Measurements from ENCODE around the gene SLFNL1. TPM values are rescaled to one million over a fixed set of nuclear protein-coding genes. Genes with fewer than 3 reads are reported as not detected.
A peak's percentile ranks its signal among the peaks of the same experiment; 100 is the strongest.

The SLFNL1 gene
- total RNA-seq, 2 experiments from 2014 or later = 0.49 to 0.82 TPM

DNA sequence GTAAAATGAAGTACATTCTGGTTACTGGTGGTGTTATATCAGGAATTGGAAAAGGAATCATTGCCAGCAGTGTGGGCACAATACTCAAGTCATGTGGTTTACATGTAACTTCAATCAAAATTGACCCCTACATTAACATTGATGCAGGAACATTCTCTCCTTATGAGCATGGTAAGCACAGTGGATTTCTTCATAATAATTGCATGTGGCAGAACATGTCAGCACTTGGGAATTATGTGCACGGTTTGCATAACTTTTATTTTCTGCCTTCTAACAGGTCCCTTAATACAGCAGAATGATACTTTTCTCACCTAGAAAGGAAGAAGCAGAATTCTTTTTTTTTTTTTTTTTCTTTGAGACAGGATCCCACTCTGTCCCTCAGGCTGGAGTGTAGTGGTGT lies 38.2 kb downstream of the SLFNL1 start:
- H3K4me1 ChIP-seq (ENCODE audit: insufficient read depth, low read length, poor library complexity, severe bottlenecking) = peaks cover 25% of the 10 kb centered on the region
- no peak overlapping the region for H2AFZ ChIP-seq (ENCODE audit: low read length)
- peaks cover 53% of the 10 kb centered on the region for H3K79me2 ChIP-seq (ENCODE audit: insufficient read depth, low read depth, low read length)
- peaks cover 81% of the 10 kb centered on the region for H3K36me3 ChIP-seq (ENCODE audit: insufficient read depth, low read length)
- no peaks in the 10 kb centered on the region for H3K9me3 ChIP-seq (ENCODE audit: low read length)
- no peak overlapping the region for H3K4me3 ChIP-seq (ENCODE audit: low read depth, low read length, poor library complexity, severe bottlenecking)
- DNase-seq (ENCODE audit: low spot score) = no peak
- no peak overlapping the region for H3K4me2 ChIP-seq (ENCODE audit: low read length)
- TF ChIP-seq, protein P1, sequence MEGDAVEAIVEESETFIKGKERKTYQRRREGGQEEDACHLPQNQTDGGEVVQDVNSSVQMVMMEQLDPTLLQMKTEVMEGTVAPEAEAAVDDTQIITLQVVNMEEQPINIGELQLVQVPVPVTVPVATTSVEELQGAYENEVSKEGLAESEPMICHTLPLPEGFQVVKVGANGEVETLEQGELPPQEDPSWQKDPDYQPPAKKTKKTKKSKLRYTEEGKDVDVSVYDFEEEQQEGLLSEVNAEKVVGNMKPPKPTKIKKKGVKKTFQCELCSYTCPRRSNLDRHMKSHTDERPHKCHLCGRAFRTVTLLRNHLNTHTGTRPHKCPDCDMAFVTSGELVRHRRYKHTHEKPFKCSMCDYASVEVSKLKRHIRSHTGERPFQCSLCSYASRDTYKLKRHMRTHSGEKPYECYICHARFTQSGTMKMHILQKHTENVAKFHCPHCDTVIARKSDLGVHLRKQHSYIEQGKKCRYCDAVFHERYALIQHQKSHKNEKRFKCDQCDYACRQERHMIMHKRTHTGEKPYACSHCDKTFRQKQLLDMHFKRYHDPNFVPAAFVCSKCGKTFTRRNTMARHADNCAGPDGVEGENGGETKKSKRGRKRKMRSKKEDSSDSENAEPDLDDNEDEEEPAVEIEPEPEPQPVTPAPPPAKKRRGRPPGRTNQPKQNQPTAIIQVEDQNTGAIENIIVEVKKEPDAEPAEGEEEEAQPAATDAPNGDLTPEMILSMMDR (conservative IDR thresholded peaks at IDR 0.05; ENCODE audit: low read length) = no peak
- TF ChIP-seq EZH2phosphoT487 (IDR thresholded peaks at IDR 0.05; ENCODE audit: borderline replicate concordance, low read depth, low read length) = no peak
- ChIA-PET CTCF (ENCODE audit: unreplicated experiment) (no interaction called here), POLR2A (interaction anchor here (0.8 to 1.0 kb wide), 2 partner anchors 10 to 12 kb away, joined by 3 read pairs; no protein-coding TSS in a partner anchor)
- no peak overlapping the region for H3K27ac ChIP-seq (ENCODE audit: low read depth, low read length, poor library complexity, severe bottlenecking)
- intact Hi-C loops (cut with micrococcal nuclease; ENCODE audit: unreplicated experiment) = no loop called here
- H3K9me2 ChIP-seq (ENCODE audit: insufficient read depth, low read length) = no peaks in the 10 kb centered on the region
- H4K20me1 ChIP-seq (ENCODE audit: insufficient read depth, low read length) = peaks cover 36% of the 10 kb centered on the region
- no TSS peak for BruUV-seq (replicated peaks)

DNA sequence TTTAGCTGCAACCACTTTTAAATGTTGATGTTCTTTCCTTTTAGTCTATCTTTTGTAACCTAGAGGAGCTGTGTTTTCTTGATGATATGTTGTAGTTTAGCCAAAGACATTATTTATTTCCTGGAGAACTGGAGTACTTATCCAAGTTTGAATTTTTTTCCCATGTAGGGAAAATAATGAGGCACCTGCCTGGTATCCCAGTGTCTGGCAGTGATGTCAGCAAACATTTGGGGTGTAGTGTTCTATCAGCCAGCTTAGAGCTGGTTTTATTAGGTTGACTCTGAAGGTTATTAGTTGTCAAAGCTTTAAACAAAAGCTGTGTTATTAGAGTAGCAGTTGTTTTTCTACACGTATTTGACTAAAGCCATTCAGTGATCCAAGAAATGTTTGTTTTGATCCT lies 38.8 kb downstream of the SLFNL1 start:
- H2AFZ ChIP-seq (ENCODE audit: low read length) = no peak overlapping the region
- H4K20me1 ChIP-seq (ENCODE audit: insufficient read depth, low read length) = peaks cover 36% of the 10 kb centered on the region
- ChIA-PET POLR2A (interaction anchor here (0.5 to 1.0 kb wide), 4 partner anchors 10 to 21 kb away, joined by 3 read pairs; no protein-coding TSS in a partner anchor), CTCF (ENCODE audit: unreplicated experiment) (no interaction called here)
- no peak for DNase-seq (ENCODE audit: low spot score)
- no TSS peak for BruUV-seq (replicated peaks)
- H3K79me2 ChIP-seq (ENCODE audit: insufficient read depth, low read depth, low read length) = peaks cover 53% of the 10 kb centered on the region
- no peak overlapping the region for H3K4me3 ChIP-seq (ENCODE audit: low read depth, low read length, poor library complexity, severe bottlenecking)
- H3K27ac ChIP-seq (ENCODE audit: low read depth, low read length, poor library complexity, severe bottlenecking) = no peak overlapping the region
- peaks cover 25% of the 10 kb centered on the region for H3K4me1 ChIP-seq (ENCODE audit: insufficient read depth, low read length, poor library complexity, severe bottlenecking)
- peak overlapping the region; percentile 29; the same call in 1 of the 2 replicates for H3K4me2 ChIP-seq (ENCODE audit: low read length)
- no peaks in the 10 kb centered on the region for H3K9me3 ChIP-seq (ENCODE audit: low read length)
- H3K36me3 ChIP-seq (ENCODE audit: insufficient read depth, low read length) = peaks cover 76% of the 10 kb centered on the region
- intact Hi-C loops (cut with micrococcal nuclease; ENCODE audit: unreplicated experiment) = no loop called here
- TF ChIP-seq, protein P1 (conservative IDR thresholded peaks at IDR 0.05; ENCODE audit: low read length) = no peak
- TF ChIP-seq EZH2phosphoT487 (IDR thresholded peaks at IDR 0.05; ENCODE audit: borderline replicate concordance, low read depth, low read length) = no peak
- H3K9me2 ChIP-seq (ENCODE audit: insufficient read depth, low read length) = no peaks in the 10 kb centered on the region

DNA sequence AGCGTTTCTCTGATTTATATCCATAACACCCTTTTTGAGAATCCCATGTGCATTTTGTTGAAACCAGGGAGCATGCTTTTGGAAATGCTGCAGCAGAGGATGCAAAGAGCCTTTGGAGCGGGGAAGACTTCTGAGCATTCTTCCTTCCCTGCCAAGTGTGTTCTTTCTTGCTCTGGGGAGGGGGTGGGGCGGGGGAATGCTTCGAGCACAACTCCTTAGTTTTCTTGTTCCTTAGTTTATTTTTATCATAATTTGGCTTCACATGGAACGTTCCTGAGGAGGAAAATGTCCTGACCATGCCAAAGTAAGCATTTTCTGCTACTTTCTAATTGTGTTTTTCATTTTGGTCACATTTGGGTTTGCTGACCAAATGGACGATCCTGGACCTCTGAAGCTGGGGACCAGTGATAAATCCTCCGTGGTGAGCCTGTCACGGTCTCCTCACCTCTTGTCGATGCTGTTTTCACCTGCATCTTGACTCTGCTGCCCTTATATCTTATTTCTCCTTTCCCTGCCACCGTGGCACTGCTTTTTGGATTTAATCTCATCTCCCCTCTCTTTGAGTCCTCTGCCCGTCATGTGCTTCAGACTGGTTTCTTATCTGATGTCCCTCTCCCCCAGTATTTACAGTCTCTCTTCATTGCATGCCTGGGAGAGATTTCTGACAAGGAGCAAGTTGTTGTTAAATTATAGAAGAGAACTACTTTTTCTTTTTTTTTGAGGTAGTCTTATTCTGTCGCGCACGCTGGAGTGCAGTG lies 39.7 kb downstream of the SLFNL1 start:
- POLR2A ChIA-PET = interaction anchor here (0.8 to 1.0 kb wide), 2 partner anchors 13 to 22 kb away, joined by 3 read pairs; no protein-coding TSS in a partner anchor
- peak overlapping the region; percentile 100 for H3K4me3 ChIP-seq (ENCODE audit: low read depth, low read length, poor library complexity, severe bottlenecking)
- CTCF ChIA-PET (ENCODE audit: unreplicated experiment) = no interaction called here
- no peaks in the 10 kb centered on the region for H3K9me2 ChIP-seq (ENCODE audit: insufficient read depth, low read length)
- H3K27ac ChIP-seq (ENCODE audit: low read depth, low read length, poor library complexity, severe bottlenecking) = no peak overlapping the region
- peaks cover 67% of the 10 kb centered on the region for H3K36me3 ChIP-seq (ENCODE audit: insufficient read depth, low read length)
- peaks cover 25% of the 10 kb centered on the region for H3K4me1 ChIP-seq (ENCODE audit: insufficient read depth, low read length, poor library complexity, severe bottlenecking)
- H3K9me3 ChIP-seq (ENCODE audit: low read length) = no peaks in the 10 kb centered on the region
- peaks cover 53% of the 10 kb centered on the region for H3K79me2 ChIP-seq (ENCODE audit: insufficient read depth, low read depth, low read length)
- BruUV-seq (replicated peaks) = no TSS peak
- TF ChIP-seq, protein P1 (conservative IDR thresholded peaks at IDR 0.05; ENCODE audit: low read length) = no peak
- no peak for TF ChIP-seq EZH2phosphoT487 (IDR thresholded peaks at IDR 0.05; ENCODE audit: borderline replicate concordance, low read depth, low read length)
- no peak overlapping the region for H2AFZ ChIP-seq (ENCODE audit: low read length)
- intact Hi-C loops (cut with micrococcal nuclease; ENCODE audit: unreplicated experiment) = loop anchor here (2.0 kb wide), 1 partner anchor 21 kb away; no protein-coding TSS in a partner anchor
- DNase-seq (ENCODE audit: low spot score) = no peak
- H3K4me2 ChIP-seq (ENCODE audit: low read length) = peak overlapping the region; percentile 83
- peaks cover 36% of the 10 kb centered on the region for H4K20me1 ChIP-seq (ENCODE audit: insufficient read depth, low read length)

Measured in OCI-LY7 (cell line).